HG02610 (cell line): ENCODE measurements around the gene P4HA2.
A peak's percentile ranks its signal among the peaks of the same experiment; 100 is the strongest.

Experiments used
- ATAC-seq: cut with Tn5 transposase; IDR thresholded peaks from one replicate; pipeline ENCODE4 v1.9.1; 2021; ENCODE audit warnings: mild to moderate bottlenecking, moderate library complexity; ENCODE audit not compliant: unreplicated experiment

The P4HA2 gene

GRCh38 chr5:132265336-132266030 is 37.8 kb upstream of the P4HA2 start:
- ATAC-seq = no peak

GRCh38 chr5:132264546-132265335 is 37.1 kb upstream of the P4HA2 start:
- ATAC-seq = no peak

- ATAC-seq = no peak
These were observed 36.1 kb upstream of the P4HA2 start for GRCh38 chr5:132263548-132264261.

GRCh38 chr5:132262882-132263547 is 35.4 kb upstream of the P4HA2 start:
- no peak for ATAC-seq

GRCh38 chr5:132261881-132262845 is 34.5 kb upstream of the P4HA2 start:
- no peak for ATAC-seq

GRCh38 chr5:132260714-132261551 is 33.3 kb upstream of the P4HA2 start:
- ATAC-seq = peak; percentile 42

- ATAC-seq = no peak
These were observed 32.4 kb upstream of the P4HA2 start for GRCh38 chr5:132260051-132260450.

- ATAC-seq = no peak
These were observed 31.6 kb upstream of the P4HA2 start for GRCh38 chr5:132259069-132259851.

GRCh38 chr5:132258102-132259068 is 30.7 kb upstream of the P4HA2 start:
- ATAC-seq = no peak

GRCh38 chr5:132257131-132258101 is 29.8 kb upstream of the P4HA2 start, which contains the start of gene PDLIM4:
PDLIM4 (plus strand) TSS chr5:132257696; CDS start chr5:132257735, 39 bp downstream.
- ATAC-seq = no peak

- no peak for ATAC-seq
These were observed 29.1 kb upstream of the P4HA2 start for GRCh38 chr5:132256783-132257130.

- no peak for ATAC-seq
These were observed 28.6 kb upstream of the P4HA2 start for GRCh38 chr5:132256086-132256782.

GRCh38 chr5:132254321-132254977 is 26.8 kb upstream of the P4HA2 start:
- ATAC-seq = no peak

- no peak for ATAC-seq
These were observed 26.0 kb upstream of the P4HA2 start for GRCh38 chr5:132253452-132254320.
